OCI-LY1 (cell line): ENCODE results near the gene CLRN3.

Experiments used
- H2AFZ ChIP-seq: fragments of 200-600 bp; sonication (generic), shearing (Covaris generic); 2 replicates; pipeline ENCODE4 v1.6.0; 2014; ENCODE audit warnings: antibody characterized with exemption, mild to moderate bottlenecking, low read length
- H3F3A ChIP-seq: fragments of 200-600 bp; sonication (generic), shearing (Covaris generic); 2 replicates; pipeline ENCODE4 v1.6.0; 2014; ENCODE audit warnings: mild to moderate bottlenecking, antibody characterized with exemption, low read length, moderate library complexity; ENCODE audit not compliant: insufficient read depth
- H3K27ac ChIP-seq: fragments of 200-600 bp; sonication (generic); 2 replicates; pipeline ENCODE4 v1.5.1; 2014; ENCODE audit warnings: low read length, mixed run types, mild to moderate bottlenecking, low read depth; ENCODE audit not compliant: poor library complexity, severe bottlenecking
- H3K27me3 ChIP-seq: fragments of 200-600 bp; sonication (generic); 2 replicates; pipeline ENCODE4 v1.6.0; 2014; ENCODE audit warnings: antibody characterized with exemption, mild to moderate bottlenecking, low read length, moderate library complexity; ENCODE audit not compliant: insufficient read depth
- H3K36me3 ChIP-seq: fragments of 200-600 bp; sonication (generic); 2 replicates; pipeline ENCODE4 v1.6.1; 2014; ENCODE audit warnings: mild to moderate bottlenecking, antibody characterized with exemption, low read length, moderate library complexity, mixed read lengths; ENCODE audit not compliant: insufficient read depth
- H3K4me1 ChIP-seq: fragments of 200-600 bp; sonication (generic); 2 replicates; pipeline ENCODE4 v1.5.1; 2014; ENCODE audit warnings: mild to moderate bottlenecking, low read length, moderate library complexity; ENCODE audit not compliant: insufficient read depth, severe bottlenecking
- H3K4me2 ChIP-seq: fragments of 200-600 bp; sonication (generic), shearing (Covaris generic); 2 replicates; pipeline ENCODE4 v1.6.1; 2014; ENCODE audit warnings: low read length
- H3K4me3 ChIP-seq: fragments of 200-600 bp; sonication (generic); 2 replicates; pipeline ENCODE4 v1.5.1; 2014; ENCODE audit warnings: low read length, low read depth, mild to moderate bottlenecking, mixed read lengths; ENCODE audit not compliant: poor library complexity, severe bottlenecking
- H3K79me2 ChIP-seq: fragments of 200-600 bp; shearing (Covaris generic); 2 replicates; pipeline ENCODE4 v1.6.1; 2016; ENCODE audit warnings: mixed run types, low read length, mixed read lengths; ENCODE audit not compliant: insufficient read depth
- H3K9ac ChIP-seq: fragments of 200-600 bp; sonication (generic), shearing (Covaris generic); 2 replicates; pipeline ENCODE4 v1.6.1; 2014; ENCODE audit warnings: mild to moderate bottlenecking, low read length, mixed read lengths
- H3K9me2 ChIP-seq: fragments of 200-600 bp; sonication (generic), shearing (Covaris generic); 2 replicates; pipeline ENCODE4 v1.6.1; 2014; ENCODE audit warnings: low read depth, mild to moderate bottlenecking, low read length, mixed read lengths
- H3K9me3 ChIP-seq: fragments of 200-600 bp; shearing (Covaris generic); 2 replicates; pipeline ENCODE4 v1.6.1; 2014; ENCODE audit warnings: low read length, mixed read lengths
- H4K20me1 ChIP-seq: fragments of 200-600 bp; sonication (generic), shearing (Covaris generic); 2 replicates; pipeline ENCODE4 v1.6.0; 2016; ENCODE audit warnings: mild to moderate bottlenecking, low read length; ENCODE audit not compliant: insufficient read depth
- EZH2 ChIP-seq: fragments of 200-600 bp; sonication (generic), shearing (Covaris generic); IDR thresholded peaks from 2 replicates; pipeline ENCODE4 v1.8.0; 2017; ENCODE audit warnings: borderline replicate concordance, mixed run types, mild to moderate bottlenecking, antibody characterized with exemption, low read length, moderate library complexity, mixed read lengths
- TF ChIP-seq, protein P1 (sequence below): fragments of 200-600 bp; sonication (generic), shearing (Covaris generic); IDR thresholded peaks from 2 replicates; pipeline ENCODE4 v1.5.1; 2017; ENCODE audit warnings: mild to moderate bottlenecking, antibody characterized with exemption, low read length, moderate library complexity, mixed read lengths

The CLRN3 gene

DNA sequence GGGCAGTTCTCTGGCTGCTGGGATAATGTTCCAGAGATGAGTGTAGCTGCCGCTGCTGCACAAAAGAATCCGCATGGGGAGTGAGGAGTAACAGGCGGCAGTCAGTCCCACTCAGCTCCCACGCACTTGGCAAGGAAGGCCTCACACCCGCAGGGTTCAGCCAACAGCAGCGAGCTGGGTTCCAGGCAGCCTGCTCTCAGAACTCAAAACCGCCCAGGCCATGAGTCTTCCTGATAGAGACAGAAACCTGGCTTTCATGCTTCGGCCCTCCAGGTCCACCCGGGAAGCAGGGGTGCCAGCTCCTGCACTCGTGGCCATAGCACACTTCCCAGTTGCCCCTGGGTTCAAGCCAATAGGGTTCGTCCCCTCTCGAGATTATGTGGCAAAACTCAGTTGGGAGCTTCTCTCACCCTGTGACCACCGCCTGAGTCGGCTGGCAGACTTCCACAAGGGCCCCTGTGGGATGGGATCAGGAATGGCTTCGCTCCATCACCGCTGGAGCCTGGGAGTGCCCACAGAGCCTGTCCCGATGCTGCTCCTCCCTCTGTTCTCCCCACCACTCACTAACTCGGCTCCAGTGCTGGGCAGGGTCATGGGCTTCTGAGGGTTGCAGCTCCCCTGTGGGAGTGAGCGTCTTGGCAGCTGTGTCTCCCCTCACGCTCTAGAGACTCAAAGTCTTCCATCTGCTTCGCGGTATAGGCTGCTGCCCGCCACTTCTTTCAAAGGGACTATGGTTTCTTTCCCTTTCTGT lies 20.6 kb downstream of the CLRN3 start:
- Histone ChIP-seq H3K36me3 (no peaks in the 10 kb centered on the region), H3K4me2 (no peak overlapping the region), H3K9ac (no peak overlapping the region), H3F3A (no peaks in the 10 kb centered on the region), H3K79me2 (no peaks in the 10 kb centered on the region), H4K20me1 (no peaks in the 10 kb centered on the region), H3K4me3 (no peak overlapping the region), H3K9me2 (no peaks in the 10 kb centered on the region), H3K9me3 (no peaks in the 10 kb centered on the region), H3K4me1 (no peaks in the 10 kb centered on the region), H3K27me3 (peaks cover 4% of the 10 kb centered on the region; the same call in 1 of the 2 replicates), H3K27ac (no peak overlapping the region), H2AFZ (no peak overlapping the region)
- TF ChIP-seq, protein P1, sequence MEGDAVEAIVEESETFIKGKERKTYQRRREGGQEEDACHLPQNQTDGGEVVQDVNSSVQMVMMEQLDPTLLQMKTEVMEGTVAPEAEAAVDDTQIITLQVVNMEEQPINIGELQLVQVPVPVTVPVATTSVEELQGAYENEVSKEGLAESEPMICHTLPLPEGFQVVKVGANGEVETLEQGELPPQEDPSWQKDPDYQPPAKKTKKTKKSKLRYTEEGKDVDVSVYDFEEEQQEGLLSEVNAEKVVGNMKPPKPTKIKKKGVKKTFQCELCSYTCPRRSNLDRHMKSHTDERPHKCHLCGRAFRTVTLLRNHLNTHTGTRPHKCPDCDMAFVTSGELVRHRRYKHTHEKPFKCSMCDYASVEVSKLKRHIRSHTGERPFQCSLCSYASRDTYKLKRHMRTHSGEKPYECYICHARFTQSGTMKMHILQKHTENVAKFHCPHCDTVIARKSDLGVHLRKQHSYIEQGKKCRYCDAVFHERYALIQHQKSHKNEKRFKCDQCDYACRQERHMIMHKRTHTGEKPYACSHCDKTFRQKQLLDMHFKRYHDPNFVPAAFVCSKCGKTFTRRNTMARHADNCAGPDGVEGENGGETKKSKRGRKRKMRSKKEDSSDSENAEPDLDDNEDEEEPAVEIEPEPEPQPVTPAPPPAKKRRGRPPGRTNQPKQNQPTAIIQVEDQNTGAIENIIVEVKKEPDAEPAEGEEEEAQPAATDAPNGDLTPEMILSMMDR = no peak
- no peak for TF ChIP-seq EZH2

DNA sequence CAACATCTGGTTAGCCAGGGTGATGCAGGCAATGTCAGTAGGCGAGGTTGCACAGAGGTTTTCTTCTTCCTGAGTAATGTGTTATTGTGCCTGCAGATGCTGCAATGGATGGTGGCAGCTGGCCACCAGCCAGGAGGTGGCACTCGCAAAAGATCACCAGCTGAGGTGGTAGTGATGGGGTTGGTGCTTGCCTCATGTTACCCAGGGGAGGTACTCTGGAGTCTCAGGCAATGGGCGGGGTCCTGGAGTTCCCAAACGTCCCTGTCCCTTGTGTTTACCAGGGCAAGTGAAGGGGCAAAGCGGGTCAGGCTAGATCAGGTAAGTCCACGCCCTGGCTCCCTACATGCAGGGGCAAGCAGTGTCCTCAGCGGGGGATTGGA lies 21.1 kb downstream of the CLRN3 start:
- H3K9me2 ChIP-seq = no peaks in the 10 kb centered on the region
- no peak overlapping the region for H3K9ac ChIP-seq
- H3K79me2 ChIP-seq = no peaks in the 10 kb centered on the region
- H3K27me3 ChIP-seq = peaks cover 4% of the 10 kb centered on the region; the same call in 1 of the 2 replicates
- no peaks in the 10 kb centered on the region for H3K9me3 ChIP-seq
- no peak overlapping the region for H3K4me2 ChIP-seq
- no peaks in the 10 kb centered on the region for H3K36me3 ChIP-seq
- no peaks in the 10 kb centered on the region for H3F3A ChIP-seq
- no peak overlapping the region for H2AFZ ChIP-seq
- H4K20me1 ChIP-seq = no peaks in the 10 kb centered on the region
- no peak overlapping the region for H3K27ac ChIP-seq
- TF ChIP-seq, protein P1 = no peak
- no peak for TF ChIP-seq EZH2
- no peaks in the 10 kb centered on the region for H3K4me1 ChIP-seq
- H3K4me3 ChIP-seq = no peak overlapping the region

DNA sequence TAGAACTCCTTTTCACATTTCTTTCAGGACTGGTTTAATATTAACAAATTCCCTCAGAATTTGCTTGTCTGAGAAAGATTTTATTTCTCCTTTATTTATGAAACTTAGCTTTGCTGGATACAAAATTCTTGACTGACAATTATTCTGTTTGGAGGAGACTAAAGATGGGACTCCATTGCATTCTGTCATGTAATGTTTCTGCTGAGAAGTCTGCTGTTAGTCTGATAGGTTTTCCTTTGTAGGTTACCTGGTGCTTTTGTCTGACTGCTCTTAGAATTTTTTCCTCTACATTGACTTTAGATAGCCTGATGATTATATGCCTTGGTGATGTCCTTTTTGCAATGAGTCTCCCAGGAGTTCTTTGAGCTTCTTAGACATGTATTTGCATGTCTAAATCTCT lies 23.4 kb downstream of the CLRN3 start:
- H3K36me3 ChIP-seq = no peaks in the 10 kb centered on the region
- no peaks in the 10 kb centered on the region for H3F3A ChIP-seq
- no peak for TF ChIP-seq EZH2
- TF ChIP-seq, protein P1 = no peak
- no peaks in the 10 kb centered on the region for H3K9me3 ChIP-seq
- H3K4me3 ChIP-seq = no peak overlapping the region
- no peak overlapping the region for H3K4me2 ChIP-seq
- no peak overlapping the region for H2AFZ ChIP-seq
- H3K9ac ChIP-seq = no peak overlapping the region
- H3K27me3 ChIP-seq = peaks cover 4% of the 10 kb centered on the region; the same call in 1 of the 2 replicates
- no peak overlapping the region for H3K27ac ChIP-seq
- no peaks in the 10 kb centered on the region for H3K9me2 ChIP-seq
- H4K20me1 ChIP-seq = no peaks in the 10 kb centered on the region
- H3K4me1 ChIP-seq = no peaks in the 10 kb centered on the region
- no peaks in the 10 kb centered on the region for H3K79me2 ChIP-seq
